B cell (primary cell): Measurements from ENCODE around the gene MLLT10.

Experiments
- CTCF ChIP-seq: fragments of 200-600 bp; IDR thresholded peaks from one replicate; pipeline ENCODE4 v1.8.0; 2022; ENCODE audit warnings: antibody characterized with exemption, mild to moderate bottlenecking
- EZH2 ChIP-seq: IDR thresholded peaks from 2 replicates; pipeline ENCODE4 v1.6.1; 2012; ENCODE audit warnings: borderline replicate concordance, low read depth, mild to moderate bottlenecking, moderate library complexity, low read length; ENCODE audit not compliant: insufficient read depth, poor library complexity, severe bottlenecking

GRCh38 chr10:21705828-21706176, 171.8 kb downstream of the MLLT10 start:
- no peak for TF ChIP-seq CTCF
- no peak for TF ChIP-seq EZH2
